Stimulated activated naive CD4-positive, alpha-beta T cell treated with Interleukin-2 at 50 U/mL for 16 hours (primary cell): Measurements from ENCODE around the gene ZNF334.

Experiments
- DNase-seq: peaks from one replicate; lab custom pipeline; 2025; lab: John Stamatoyannopoulos, UW

The ZNF334 gene

DNA sequence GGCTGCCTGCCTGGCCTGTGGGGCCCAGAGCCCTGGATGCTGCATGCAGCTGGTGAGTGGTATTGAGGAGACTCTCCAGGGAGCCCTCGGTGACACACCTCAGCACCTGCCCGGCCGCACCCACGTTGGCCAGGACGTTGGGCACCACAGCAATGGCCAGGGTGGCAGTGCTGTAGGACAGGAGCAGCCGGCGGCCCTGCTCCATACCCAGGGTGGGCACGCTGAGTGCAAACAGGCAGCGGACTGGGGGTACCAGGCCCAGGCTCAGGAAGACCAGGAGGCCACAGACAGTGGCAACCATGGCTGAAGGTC lies 32.4 kb upstream of the ZNF334 start:
- DNase-seq, result no peak

DNA sequence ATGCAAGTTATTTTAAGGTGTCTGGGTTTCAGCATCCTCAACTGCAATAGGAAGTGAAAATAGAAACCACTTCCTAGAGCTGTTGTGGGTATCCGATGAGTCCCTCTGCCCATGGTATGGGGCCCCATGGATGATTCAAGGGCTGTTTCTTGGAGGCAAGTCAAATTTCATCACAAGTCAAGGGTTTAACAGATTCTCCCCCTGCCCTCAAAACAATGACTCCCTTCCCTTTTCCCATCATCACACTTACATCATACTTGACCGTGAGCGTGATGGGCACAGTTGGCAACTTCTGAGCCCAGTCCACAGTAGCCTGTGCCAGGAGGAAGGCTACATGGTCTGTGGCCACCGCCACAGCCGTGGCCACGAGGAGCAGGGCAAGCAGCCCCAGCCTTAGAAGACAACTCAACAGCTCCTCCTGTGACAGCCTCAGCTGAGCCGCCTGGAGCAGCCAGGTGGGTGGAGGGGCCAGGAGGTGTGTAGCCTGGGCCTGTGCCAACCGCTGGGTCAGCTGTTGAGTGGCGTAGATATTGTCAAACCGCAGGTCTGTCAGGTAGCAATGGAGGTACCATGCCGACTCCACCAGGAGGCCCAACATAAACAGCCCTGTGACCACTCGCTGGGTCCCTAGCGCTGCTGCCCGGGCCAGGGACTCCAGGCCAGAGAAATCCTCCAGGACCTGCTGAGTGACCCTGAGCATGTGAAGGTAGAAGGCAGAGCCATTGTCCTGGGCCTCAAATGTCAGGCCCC lies 31.9 kb upstream of the ZNF334 start:
- peak; percentile 29 for DNase-seq

DNA sequence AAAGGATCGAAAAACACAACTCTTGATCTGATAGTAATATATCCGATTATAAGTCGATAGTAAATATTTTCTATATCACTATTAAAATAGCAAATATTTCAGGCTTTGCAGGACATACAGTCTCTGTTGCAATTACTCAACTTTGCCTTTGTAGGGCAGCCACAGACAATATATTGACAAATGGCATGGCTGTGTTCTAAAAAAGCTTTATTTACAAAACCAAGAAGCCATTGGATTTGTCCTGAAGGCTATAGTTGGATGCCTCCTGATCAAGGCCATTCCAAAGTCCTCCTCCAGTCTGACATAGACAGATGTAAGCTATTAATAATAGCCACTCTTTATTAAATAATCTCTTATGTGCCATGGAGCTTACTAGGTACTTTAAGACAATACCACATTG lies 31.2 kb upstream of the ZNF334 start:
- DNase-seq, result no peak

DNA sequence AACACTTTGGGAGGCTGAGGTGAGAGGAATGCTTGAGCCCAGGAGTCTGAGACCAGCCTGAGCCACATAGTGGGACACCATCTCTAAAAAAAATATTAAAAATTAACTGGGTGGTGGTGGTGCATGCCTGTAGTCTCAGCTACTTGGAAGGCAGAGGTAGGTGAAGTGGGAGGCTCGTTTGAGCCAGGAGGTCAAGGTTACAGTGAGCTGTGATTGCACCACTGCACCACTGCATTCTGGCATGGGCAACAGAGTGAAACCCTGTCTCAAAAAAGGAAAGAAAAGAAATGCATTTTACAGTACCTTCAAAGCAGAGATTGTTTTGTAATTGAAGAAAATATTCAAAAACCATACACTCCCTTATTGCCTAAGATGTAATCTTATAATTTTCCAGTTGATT lies 30.6 kb upstream of the ZNF334 start:
- no peak for DNase-seq

DNA sequence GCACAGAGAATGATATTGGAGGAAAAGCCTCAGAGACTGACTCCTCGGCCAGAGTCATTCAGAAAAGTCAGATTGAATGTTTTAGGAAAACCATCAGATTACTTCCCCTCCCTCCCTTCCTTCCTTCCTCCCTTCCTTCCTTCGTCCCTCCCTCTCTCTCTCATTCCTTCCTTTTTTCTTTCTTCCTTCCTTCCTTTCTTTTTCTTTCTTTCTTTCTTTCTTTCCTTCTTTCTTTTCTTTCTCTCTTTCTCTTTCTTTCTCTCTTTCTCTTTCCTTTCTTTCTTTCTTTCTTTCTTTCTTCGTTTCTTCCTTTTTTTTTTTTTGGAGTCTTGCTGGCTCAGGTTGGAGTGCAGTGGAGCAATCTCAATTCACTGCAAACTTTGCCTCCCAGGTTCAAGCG lies 29.7 kb upstream of the ZNF334 start:
- no peak for DNase-seq

DNA sequence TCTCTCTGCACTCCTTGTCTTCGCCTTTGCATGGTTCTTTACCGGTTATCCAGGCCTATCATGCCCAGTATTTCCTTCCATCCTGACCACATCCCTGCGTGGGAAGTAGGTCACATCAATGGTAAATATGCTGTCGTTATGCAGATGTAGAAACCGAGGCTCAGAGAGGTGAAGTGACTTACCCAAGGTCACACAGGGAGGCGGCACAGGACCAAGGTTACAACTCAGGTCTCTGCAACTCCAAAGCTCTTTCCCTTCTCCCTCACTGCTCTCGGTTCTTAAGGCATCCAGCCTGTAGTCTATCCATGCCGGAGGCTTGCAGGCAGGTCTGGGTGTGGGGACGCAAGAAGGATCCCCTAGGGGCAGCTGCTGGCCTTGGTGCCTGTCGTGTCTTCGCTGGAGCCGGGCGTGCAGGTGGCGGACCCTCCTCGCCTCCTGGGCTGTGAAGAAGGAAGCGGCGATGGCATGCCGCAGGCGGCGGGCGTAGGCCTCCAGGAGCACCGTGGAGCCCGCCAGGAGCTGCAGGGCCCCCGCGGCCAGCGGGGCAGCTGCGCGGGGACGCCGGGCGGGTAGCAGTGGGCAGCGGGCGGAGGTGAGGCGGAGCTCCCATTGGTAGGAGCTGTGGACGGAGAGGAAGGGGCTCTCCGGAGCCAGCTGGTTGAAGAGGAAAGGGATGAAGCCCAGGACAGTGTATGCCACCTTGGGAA lies 28.0 kb upstream of the ZNF334 start:
- no peak for DNase-seq

DNA sequence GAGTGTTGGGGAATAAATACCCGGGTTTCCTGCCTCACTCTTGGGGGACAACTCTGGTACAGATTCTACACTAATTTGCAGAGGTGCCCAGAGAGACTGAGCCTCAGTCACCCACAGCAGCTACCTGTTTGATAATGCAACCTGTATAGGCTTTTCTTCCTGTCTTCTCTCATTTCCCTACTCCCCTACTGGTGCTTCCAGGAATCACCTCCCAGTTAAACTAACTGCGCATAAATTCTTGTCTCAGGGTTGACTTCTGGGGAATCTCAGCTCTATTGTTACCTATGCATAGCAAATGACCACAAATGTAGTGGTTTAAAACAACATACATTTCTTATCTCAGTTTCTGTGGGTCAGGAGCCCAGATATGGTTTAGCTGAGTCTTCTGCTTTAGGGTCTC lies 25.8 kb upstream of the ZNF334 start:
- no peak for DNase-seq

DNA sequence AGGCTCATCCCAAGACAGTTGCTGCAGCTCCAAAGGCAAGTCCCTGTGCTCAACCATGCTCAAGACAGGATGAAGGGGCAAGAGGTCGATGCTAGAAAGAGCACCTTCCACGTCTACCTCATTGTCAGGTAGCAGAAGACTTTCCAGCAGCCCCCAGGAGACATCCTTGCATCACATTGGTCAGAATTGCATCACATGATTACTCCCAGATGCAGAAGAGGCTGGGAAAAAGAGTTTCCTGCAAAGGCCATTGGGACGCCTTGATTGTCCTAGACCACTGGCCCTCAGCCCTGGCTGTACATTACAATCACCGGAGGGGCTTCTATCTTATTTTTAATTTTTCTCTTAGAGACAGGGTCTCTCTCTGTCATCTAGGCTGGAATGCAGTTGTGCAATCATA lies 17.3 kb upstream of the ZNF334 start:
- no peak for DNase-seq

DNA sequence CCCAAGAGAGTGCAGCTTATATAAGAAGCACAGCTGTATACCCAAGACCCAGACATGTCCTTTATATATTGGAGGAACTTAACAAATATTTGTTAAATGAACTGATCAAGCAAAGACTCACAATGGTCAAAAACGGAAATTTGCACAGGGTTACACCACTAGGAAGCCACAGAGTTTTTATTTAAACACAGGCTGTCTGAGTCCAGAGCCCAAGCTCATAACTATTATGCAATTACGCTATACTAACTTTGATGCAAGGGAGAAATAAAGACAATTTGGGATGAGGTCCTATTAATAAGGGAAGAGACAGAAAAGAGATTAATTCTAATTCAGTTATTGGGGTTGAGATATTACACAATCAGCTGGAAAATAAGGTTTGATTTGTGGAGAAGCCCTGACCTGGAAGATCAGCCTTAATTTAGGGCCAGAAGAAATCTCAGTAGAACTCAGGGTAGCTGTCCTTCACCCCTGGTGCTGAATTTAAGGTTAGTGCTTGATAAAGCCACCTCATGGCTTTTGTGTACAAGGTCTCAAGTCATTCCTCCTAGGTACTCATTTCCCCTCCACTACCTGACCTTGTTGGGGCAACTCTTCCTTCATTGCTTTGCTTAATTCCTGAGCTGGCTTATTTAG lies 10.5 kb upstream of the ZNF334 start:
- DNase-seq, result no peak

DNA sequence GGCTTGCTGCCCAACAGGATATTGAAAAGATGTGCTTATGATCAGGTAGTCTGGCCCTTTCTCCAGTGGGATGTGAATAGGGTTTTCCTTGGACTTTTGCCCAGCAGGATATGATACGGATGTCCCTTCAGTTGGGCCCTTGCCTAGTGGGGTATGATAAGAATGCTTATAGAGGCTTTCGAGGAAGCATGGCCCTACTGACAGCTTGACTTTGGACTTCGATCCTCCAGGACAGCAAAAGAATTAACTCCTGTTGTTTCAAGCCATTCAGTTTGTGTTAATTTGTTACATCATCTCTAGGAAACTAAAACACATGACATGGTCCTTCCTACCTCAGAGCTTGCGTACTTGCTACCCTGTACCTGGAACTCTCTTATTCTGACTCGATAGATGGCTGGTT lies 9.7 kb upstream of the ZNF334 start:
- no peak for DNase-seq

DNA sequence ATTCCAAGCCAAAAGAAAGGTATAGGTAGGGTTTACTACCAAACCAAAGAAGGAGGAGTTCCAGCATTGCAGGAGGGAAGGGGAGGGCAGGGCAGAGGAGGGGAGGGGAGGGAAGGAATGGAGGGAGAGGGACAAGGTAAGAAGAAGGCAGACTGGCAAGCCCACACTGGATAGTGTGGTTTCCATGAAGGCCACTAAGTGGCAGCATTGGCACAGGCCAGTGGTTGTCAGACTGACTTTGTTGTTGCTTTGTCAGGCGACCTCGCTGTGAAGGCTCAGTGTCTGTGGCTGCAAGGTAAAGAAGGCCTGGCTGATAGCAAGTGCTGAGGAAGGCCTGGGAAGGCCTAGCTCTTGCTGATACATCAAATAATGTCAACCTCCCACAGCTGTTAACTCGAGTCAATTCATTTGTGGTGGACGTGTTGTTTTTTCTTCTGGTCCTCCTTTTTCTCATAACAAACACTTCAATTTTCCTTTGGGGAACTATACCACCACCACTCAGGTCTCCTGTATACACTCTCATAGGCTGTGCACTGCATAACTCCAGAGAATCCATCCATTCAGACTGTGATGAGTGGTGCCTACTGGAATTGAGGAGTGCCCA lies 7.7 kb upstream of the ZNF334 start:
- peak; percentile 23 for DNase-seq

DNA sequence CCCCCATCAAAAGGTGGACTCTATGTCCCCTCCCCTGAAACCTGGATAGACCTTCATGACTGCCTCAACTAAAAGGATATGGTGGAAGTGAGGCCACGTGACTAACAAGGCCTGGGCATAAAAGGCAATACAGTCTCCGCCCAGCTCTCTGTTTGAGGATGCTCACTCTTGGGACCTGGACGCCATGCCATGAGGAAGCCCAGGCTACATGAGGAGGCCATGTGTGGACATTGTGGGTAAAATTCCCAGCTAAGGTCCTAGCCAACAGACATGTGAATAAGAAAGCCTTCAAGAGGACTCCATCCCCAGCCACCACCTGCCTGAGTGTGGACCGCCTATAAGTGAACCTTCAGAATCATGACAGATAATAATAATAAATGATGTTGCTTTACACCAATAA lies 7.2 kb upstream of the ZNF334 start:
- no peak for DNase-seq

DNA sequence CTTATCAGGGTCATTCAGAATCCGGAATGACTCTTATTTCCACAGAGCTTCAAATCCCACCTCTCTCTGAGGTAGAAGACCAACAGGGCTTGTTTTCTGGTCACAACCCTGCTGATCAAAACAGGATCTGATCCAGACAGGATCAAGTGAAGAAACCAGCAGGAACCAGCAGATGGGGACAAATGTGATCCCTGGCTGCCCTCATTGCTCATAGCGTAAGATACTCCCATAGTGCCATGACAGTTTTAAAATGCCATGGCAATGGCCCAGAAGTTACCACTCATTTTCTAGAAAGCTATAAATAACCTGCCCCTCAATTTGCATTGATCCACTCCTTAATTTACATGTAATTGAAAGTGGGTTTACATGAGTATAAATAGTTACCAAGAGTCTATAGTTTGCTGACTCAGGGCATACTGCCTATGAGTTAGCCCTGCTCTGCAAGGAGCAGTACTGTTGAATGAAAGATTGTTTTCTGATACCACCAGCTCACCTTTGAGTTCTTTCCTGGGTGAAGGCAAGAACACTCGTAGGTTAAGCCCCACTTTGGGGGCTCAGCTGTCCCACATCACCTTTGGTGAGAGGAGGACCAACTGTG lies 6.2 kb upstream of the ZNF334 start:
- no peak for DNase-seq

DNA sequence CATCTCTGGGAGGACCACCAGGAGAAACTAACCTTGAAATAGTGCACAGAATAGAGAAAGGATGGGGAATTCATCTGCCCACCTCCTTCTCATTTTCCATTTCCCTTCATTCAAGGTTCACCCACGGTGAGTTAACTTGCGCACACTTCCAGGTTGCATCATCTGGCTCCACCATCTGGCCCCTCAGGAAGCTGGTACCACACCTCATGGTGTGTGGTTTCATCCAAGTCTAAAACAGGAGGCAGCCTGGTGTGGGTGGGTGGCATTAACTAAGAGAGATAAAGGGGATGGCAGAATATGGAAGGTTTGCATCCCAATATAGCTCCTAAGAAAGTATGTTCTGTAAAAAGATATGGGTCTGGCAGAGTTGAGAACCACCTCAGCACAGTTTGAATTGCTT lies 3.8 kb downstream of the ZNF334 start:
- no peak for DNase-seq

DNA sequence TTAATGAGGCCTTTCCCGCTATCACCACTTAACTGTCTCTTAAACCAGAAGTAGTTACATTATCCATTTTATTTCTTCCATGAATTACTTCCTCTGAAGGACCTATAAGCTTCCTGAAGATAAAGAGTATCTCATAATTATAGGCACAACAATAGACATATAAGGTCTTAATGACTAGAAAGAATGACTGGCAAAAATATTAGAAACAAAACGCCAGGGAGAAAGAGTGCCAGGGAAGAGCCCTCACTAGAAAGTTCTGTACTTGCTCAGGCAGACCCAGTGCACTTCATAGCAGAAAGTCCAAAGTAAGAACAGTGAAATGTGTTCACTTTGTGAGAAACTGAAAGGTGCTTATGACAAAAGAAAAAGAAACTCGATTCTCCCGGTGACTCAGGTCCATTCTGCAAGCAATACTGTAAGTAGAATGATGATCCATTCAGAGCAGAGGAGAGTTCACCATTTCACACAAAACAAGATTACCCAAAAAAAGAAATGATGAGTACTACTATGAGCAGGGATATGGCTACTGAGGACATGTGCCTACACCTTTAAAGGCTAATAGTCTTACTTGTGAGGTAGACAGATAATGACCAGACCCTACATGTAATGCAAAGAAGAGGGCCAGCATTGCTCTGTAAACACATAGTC lies 5.5 kb downstream of the ZNF334 start:
- no peak for DNase-seq

DNA sequence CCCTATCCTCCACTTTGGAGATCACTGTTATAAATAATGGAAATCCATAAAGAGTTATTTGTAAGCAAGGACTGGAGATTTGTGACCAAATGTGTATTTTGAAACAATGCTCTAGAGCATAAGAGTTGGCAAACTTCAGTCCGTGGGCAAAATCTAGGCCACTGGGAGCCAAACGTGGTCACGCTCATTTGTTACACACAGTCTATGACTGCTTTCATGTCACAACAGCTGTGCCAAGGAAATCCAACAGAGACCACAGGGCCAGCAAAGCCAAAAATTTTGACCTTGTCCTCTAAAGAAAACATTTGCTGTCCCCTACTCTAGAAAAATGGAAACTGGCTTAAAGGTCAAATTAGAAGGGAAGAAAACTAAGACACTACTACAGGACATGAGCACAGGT lies 7.9 kb downstream of the ZNF334 start:
- DNase-seq, result no peak

DNA sequence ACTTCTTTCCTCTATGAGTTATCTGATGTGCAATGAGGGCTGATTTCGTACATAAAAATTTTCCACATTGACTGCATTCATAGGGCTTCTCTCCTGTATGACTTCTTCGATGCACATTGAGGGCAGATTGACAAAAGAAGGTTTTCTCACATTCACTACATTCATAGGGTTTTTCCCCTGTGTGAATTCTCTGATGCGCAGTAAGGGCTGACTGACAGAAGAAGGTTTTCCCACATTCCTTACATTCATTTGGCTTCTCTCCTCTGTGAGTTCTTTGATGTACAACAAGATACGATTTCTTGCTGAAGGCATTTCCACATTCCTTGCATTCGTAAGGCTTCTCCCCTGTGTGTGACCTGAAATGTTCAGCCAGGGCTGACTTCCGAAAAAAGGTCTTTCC lies 11.4 kb downstream of the ZNF334 start:
- DNase-seq, result no peak

DNA sequence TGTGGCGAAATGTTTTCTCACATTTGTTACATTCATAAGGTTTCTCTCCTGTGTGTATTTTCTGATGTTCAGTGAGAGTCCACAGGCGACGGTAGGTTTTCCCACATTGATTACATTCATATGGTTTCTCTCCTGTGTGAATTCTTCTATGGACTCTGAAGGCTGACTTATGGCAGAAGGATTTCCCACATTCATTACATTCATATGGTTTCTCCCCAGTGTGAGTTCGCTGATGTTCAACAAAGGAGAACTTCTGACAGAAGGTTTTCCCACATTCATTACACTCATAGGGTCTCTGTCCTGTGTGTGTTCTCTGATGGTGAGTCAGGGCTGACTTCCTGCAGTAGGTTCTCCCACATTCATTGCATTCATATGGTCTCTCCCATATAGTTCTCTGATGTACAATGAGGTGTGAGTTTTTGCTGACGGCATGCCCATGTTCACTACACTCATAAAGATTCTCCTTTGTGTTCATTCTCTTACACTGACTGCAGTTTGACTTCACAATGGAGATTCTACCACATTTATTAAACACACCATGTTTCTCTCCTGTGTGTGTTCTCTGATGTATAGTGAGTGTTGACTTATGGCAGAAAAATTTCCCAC lies 11.9 kb downstream of the ZNF334 start:
- DNase-seq, result no peak

DNA sequence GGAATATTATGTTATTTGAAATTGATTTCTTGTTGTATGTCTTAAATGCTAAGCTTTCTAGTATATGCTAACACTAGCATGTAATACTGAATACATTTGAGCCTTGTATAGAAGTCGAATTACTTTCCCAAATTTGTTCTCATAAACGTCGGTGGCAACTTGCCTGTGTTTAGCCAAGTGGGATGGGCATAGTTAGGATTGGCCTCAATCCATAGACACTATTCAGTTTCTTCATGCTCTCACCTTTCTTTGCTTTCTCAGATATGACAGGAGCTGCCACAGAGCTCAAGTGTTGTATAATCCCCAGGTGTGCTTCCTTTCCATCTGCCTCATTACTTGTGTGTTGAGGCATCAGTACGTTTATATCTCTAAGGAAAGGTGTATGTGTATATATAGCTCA lies 19.3 kb downstream of the ZNF334 start:
- no peak for DNase-seq

DNA sequence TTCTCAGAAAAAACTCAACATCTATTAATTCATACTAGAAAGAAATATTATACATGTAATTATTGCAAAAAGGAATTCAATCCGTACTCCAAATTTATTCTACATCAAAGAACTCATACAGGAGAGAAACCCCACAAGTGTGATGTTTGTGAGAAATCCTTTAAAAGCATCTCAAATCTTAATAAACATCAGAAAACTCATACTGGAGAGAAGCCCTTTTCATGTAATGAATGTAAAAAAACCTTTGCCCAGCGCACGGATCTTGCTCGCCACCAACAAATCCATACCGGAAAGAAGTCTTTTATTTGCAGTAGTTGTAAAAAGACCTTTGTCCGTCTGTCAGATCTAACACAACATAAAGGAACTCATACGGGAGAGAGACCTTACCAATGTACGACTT lies 22.0 kb downstream of the ZNF334 start:
- DNase-seq, result no peak

DNA sequence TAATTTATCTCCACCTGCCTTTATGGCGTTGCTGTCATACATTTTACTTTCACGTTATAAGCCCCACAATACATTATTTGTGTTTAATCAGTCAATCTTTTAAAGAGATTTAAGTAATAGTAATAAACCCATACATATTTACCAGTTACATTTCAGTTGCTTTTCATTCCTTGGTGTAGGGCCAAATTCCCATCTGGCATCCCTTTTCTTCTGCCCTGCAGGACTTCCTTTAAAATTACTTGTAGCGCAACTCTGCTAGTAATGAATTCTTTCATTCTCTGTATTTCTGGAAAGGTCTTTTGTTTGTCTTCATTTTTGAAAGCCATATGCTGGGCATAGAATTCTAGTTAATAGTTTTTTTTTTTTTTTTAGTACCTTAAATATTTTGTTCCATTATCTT lies 24.9 kb downstream of the ZNF334 start:
- DNase-seq, result no peak

DNA sequence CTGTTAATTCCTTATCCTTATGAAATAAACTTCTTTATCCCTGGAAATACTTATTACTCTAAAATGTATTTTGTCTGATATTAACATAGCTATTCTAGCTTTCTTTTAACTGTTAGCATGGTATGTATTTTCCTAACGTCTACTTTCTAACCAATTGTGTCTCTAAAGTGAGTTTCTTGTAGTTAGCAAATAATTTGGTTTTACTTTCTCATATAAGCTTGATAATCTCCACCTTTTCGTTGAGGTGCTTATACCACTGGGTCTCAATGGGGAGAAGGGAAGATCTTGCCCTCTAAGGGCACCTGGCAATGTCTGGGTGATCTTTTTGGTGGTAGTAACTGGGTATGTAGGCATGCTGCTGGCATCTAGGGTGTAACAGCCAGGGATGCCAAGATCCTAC lies 25.7 kb downstream of the ZNF334 start:
- DNase-seq, result no peak
